GM21381 (cell line): ENCODE results near the gene TLCD5.

Experiments used
- ATAC-seq: cut with Tn5 transposase; IDR thresholded peaks from one replicate; pipeline ENCODE4 v1.9.1; 2021; ENCODE audit warnings: mild to moderate bottlenecking, moderate library complexity; ENCODE audit not compliant: unreplicated experiment

TLCD5 gene

DNA sequence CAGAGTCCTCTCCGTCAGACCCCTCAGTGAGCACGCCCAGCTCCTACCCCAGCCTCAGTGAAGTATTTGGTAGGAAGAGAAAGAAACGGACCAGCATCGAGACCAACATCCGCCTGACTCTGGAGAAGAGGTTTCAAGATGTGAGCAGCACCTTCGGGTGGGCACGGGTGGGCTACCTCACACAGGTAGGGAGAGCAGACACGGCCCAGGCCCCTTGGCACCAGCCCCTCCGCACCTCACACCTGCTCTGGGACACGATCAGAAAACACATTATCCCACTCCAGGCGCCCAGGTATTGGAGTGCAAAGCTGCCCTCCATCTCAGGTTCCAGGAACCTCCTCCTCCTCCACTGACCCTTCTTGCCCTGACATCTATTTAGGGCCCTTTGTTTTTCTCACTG lies 17.6 kb upstream of the TLCD5 start:
- no peak for ATAC-seq

DNA sequence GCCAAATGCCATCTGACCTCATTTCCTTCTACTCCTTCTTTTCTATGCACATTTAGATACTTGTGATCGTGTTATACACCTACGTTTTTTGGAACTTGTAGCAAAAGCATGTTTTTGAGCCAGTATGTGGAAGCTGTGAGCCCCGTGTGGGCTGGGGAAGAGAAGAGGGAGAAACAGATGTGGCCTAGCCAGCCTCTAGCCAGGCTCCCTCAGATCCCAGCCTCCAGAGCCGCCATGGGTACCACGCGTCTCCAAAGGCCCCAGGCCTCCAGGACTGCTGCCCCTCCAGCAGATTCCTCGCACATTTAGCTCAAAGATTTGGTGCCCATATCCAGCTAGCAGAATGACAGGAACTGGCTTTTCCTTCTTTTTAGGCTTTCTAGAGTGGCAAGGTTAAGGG lies 17.0 kb upstream of the TLCD5 start:
- no peak for ATAC-seq

DNA sequence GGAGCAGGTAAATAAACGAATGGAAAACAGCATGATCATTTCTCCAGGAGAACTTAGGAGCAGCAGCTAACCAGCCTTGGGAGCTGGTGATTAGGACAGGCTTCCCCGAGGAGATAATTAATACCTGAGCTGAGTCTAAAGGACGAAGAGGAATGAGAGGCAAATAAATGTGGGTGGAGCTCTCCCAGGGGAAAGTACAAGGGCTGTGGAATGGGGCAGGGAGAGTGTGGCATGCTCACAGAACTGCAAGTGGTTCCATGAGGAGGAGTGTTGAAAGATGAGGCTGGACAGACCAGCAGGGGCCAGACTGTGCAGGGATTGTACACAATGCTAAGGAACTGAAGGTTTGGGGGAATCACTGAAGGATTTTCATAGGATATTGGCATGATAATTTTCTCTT lies 14.2 kb upstream of the TLCD5 start:
- no peak for ATAC-seq

DNA sequence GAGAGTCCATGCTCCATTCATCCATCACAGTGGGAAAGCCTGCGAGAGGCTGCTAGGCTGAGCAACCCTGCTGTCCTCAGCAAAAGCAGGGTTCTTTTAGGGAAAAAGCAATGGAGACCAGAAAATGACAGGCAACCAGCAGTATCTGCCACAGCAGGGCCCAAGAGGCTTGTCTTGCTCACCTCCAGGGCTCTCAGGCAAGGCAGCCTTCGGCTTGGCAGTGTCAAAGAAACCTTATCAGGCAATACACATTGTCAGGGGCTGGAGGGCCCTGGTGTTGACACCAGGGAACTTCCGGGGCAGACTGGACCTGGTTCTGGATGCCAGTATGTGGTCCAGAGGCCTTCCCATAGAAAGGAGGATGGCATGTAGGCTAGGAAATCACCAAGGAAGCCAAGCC lies 10.2 kb upstream of the TLCD5 start:
- ATAC-seq, result no peak

DNA sequence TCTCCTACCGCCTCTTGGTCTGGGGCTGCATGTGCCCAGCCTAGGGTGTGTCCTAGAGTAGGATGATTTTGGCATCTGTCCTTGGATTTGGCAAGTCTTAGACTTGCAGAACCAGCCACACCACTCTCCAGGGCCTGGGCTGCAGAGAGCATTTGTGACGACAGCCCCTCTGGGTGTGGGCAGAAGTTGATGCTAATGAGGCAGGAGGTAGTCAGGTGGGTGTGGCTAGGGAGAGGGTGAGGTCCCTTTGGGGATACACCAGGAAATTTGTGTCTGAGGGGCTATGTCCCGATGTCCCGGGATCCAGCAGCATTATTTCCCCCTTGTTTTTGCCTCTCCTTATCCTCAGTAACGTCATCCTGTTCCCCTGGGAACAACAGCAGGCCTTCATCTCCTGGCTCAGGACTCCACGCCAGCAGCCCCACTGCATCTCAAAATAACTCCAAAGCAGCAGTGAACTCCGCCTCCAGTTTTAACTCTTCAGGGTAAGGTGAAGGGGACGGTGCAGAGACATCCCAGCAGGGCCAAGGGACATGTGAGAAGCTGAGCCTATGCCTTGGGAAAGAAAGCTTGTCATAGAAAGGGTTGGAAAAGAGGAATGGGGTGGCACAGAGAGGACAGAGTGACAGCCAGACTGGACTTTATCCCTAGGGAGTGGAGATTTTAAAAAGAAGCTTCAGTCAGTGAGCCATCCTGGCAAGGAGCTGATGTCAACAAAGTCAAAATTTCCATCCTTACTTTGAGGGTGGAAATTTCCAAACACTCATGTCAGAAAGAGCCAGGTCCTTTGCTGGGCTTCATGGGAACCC lies 8.0 kb upstream of the TLCD5 start:
- ATAC-seq, result no peak

DNA sequence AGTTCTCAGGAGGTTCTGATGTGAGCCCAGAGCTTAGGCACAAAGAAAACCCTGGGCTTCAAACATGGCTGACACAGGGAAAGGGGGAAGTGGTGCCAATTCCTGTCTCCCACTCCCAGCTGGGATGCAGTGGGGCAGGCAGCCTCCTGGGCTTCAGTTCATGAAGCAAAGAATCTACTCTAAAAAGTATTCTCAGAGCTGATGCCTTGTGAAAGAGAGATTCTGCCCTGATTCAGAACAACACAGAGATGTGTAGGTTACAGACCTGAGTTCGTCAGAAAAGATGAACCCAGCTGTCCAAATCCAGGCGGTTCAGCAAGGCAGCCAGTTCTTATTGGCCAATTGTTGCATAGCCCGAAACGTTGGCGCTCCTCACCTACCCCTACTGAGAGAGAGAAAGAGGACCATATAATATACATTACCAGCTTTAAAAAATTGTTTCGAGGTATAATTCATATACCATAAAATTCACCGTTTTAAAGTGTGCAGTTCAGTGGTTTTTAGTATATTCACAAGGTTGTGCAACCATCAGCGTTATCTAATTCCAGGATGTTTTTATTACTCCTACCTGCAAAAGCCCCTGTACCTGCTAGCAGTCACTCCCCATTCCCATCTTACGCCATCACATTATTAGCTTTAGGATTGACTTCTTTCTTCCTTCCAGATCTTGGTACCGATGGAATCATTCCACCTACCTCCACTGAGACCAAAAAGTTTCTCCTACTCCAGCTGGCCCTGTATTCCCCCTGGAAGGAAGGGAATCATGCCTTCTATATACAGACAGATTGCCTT lies 7.2 kb upstream of the TLCD5 start:
- ATAC-seq, result no peak

- ATAC-seq, result no peak
These were observed 6.2 kb upstream of the TLCD5 start for GRCh38 chr11:120318906-120319305.

DNA sequence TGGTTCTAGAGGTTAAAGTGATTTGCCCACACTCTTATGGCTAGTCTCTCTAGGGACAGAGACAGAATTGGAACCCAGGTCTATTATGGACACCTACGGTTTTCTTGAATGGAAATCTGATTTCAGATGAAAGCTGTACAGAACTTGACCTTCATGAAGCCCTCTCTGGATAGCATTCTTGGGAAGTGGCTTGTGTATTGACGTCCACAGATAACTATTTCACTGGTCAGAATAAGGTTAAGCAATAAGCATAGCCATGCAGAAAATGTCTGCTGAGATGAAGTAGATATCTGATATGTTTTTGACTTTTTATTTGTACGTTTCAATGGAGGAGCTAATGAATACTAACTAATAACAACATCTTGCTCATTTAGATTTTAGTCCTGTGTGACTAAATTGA lies 1.1 kb downstream of the TLCD5 start:
- no peak for ATAC-seq

DNA sequence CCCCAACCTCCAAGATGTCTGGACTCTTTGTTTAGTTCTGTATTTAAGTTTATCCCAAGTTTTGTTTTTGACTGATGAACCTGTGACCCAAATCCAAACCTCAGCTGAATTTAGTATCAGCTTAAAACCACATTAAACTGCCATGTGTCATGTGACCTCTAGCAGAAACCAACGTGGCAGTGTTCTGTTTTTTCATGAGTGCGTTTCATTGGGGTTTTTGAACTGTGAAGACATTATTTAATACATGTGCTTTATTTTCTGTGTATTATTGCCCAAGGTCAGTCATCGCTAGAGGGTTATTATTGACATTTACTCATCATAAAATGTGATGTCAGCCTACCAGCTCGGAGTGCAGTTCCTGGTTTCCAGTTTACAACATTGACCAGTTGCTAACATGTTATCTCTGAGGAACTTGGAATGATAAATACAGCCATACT lies 1.8 kb downstream of the TLCD5 start:
- no peak for ATAC-seq

DNA sequence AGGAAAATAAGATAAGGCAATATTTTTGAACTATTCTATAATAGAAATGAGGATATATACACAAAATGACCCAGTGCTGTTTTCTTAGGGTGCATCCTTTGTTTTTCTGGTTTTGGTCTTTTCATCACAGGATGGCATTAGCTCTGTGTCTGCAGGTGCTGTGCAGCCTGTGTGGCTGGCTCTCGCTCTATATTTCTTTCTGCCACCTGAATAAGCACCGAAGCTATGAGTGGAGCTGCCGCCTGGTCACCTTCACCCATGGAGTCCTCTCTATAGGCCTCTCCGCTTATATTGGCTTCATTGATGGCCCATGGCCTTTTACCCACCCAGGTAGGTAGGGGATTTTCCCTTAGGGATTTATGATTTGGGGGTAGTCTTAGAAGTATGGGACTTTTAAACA lies 2.2 kb downstream of the TLCD5 start:
- no peak for ATAC-seq

DNA sequence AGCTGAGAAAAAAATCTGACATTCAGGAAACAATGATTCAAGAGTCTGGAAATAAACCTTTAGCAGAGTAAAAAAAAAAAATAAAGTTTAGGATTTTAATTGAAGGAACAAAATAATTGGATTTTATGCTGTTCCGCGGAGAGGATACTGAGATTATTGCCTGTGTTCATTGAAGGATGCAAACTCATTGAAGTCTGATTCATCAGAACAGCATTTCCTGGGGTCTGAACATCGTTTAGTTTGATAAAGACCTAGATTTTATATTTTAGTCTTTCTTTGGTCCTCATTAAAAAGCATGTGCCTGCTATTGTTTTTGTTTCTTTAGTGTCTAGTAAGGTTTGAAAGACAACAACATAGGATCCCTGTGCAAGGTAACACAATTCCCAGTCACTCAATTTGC lies 4.5 kb downstream of the TLCD5 start:
- no peak for ATAC-seq

DNA sequence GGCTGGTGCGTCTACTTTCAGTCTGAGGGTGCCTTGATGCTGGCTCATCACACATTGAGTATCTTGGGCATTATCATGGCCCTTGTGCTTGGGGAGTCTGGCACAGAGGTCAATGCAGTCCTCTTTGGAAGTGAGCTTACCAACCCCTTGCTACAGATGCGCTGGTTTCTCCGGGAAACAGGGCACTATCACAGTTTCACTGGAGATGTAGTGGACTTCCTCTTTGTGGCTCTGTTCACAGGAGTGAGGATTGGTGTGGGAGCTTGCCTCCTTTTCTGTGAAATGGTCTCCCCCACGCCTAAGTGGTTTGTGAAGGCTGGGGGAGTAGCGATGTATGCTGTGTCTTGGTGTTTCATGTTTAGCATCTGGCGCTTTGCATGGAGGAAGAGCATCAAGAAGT lies 4.9 kb downstream of the TLCD5 start:
- no peak for ATAC-seq

GRCh38 chr11:120331301-120331996 lies 6.3 kb downstream of the TLCD5 start:
- no peak for ATAC-seq

DNA sequence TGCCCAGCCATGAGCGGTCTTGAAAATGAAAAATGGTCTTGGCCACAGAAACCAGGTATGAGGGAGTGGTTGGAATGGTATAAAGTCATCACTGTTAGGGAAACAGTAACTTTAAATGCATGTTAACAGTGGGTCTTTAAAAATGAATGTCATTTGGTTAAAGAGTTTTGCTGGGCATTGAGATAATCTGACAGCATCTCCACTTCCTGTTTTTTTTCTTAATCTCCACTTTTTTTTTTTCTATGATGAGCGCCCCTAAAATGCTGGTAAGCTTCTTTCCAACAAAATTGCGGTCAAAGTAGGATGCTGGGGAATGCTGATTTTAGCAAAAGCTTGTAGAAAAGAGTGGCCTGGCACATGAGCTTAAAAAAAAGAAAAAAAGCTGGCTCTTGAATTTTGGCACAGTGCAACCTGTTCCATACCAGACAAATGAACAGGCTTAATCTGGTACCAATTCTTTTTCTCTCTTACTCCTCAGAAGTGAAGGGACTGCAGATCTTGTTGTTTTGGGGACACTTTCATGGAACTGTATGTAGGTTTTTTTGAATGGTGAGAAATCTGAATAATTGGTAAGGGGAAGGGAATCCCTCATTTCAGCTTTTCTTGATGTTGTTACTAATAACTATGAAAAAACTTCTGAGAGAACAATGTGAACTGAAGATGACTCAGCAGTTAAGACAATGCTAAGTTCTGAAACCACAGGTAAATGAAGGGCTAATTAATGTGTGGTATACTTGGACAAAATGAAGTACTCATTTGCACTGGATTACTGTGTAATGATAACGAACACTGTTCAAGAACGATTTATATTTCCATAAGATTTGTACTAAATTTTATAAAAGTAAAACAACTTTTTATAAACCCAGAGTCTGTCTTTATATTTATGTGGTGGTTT lies 8.0 kb downstream of the TLCD5 start:
- ATAC-seq, result no peak

- no peak for ATAC-seq
These were observed 8.7 kb downstream of the TLCD5 start for GRCh38 chr11:120333801-120334200.

DNA sequence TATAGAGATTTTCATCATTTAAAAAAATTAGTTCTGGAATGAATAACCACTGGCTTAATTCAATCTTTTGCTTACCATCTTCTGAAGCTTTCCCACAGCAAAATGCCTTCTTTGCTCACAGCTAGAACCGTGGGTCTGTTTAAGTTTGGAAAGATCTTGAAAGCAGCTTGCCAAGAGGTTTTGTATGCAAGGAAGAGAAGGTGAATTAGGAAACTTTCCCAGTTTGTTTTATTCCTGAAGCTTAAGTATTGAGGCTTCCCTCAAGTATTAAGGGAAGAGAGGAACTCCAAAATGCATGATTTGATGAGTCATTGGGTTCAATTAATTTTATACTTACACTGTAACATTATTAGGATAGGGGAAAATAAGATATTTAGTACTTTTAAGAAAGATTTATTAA lies 9.2 kb downstream of the TLCD5 start:
- ATAC-seq, result no peak

- ATAC-seq, result no peak
These were observed 9.9 kb downstream of the TLCD5 start for GRCh38 chr11:120334894-120335462.

DNA sequence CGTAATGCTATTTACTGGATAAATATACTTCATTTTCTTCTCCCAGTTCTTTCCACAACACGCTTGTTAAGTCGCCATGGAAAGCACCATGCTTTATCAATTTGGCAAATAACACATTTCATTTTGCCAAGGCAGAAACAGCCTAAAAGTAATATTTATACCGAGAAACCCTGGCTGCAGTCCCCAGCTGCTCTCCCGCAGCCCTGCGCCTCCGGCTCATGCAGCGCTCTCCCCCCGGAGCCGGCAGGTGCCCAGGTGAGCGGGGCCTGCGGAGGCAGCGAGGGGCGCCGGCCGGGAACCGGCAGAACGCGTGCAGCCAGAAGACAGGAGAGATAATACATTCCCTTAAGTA lies 10.4 kb downstream of the TLCD5 start:
- peak; percentile 23 for ATAC-seq

GRCh38 chr11:120335908-120336640 lies 11.0 kb downstream of the TLCD5 start, which contains the start of gene ARHGEF12:
TSS of gene ARHGEF12 (plus strand) at chr11:120336413. CDS start at chr11:120337244, 831 bp downstream.
- ATAC-seq, result peak; percentile 68
